Liver (tissue), 9 donors: ENCODE measurements around the gene ARHGEF2. TPM values are rescaled to one million over a fixed set of nuclear protein-coding genes. Genes with fewer than 3 reads are reported as not detected.

Experiments used
- DNase-seq: peaks from one replicate; pipeline ENCODE4 v3.0.0-alpha.2; 2017; ENCODE audit warnings: low spot score
- H3K27ac ChIP-seq, 2 donors: one replicate each; pipeline ENCODE4 v1.7.0; 2013; ENCODE audit warnings: inconsistent platforms in 2 of 2, low read length in 2 of 2, control low read depth in 1 of 2, low read depth in 1 of 2, mild to moderate bottlenecking in 1 of 2
- H3K27me3 ChIP-seq, 4 donors: one replicate each; pipeline versions ENCODE4 v1.6.1 to v1.7.0; 2013; ENCODE audit warnings: low read length in 3 of 4, inconsistent platforms in 1 of 4, mild to moderate bottlenecking in 1 of 4, moderate library complexity in 1 of 4; ENCODE audit not compliant: control insufficient read depth in 4 of 4, insufficient read depth in 4 of 4
- H3K36me3 ChIP-seq, 4 donors: one replicate each; pipeline versions ENCODE4 v1.6.1 to v1.7.0; 2013; ENCODE audit warnings: low read length in 3 of 4, mild to moderate bottlenecking in 3 of 4, low read depth in 1 of 4, moderate library complexity in 1 of 4; ENCODE audit not compliant: control insufficient read depth in 4 of 4, insufficient read depth in 3 of 4
- H3K4me1 ChIP-seq, 4 donors: one replicate each; pipeline versions ENCODE4 v1.6.1 to v1.7.0; 2013; ENCODE audit warnings: low read length in 3 of 4, mild to moderate bottlenecking in 3 of 4, moderate library complexity in 1 of 4; ENCODE audit not compliant: control insufficient read depth in 4 of 4, insufficient read depth in 4 of 4
- H3K4me3 ChIP-seq, 3 donors: one replicate each; pipeline versions ENCODE4 v1.6.1 to v1.7.0; 2013; ENCODE audit warnings: low read length in 3 of 3, control low read depth in 1 of 3, low read depth in 1 of 3, mild to moderate bottlenecking in 1 of 3
- H3K9ac ChIP-seq, 2 donors: one replicate each; pipeline ENCODE4 v1.7.0; 2013; ENCODE audit warnings: low read length in 2 of 2, mild to moderate bottlenecking in 2 of 2, moderate library complexity in 2 of 2, control low read depth in 1 of 2, low read depth in 1 of 2
- H3K9me3 ChIP-seq, 4 donors: one replicate each; pipeline versions ENCODE4 v1.6.1 to v1.7.0; 2013; ENCODE audit warnings: low read length in 3 of 4; ENCODE audit not compliant: control insufficient read depth in 4 of 4
- EGR1 ChIP-seq, 2 donors: IDR thresholded peaks; 2 replicates each; pipeline ENCODE4 v1.6.1; 2016 to 2018; ENCODE audit warnings: antibody characterized with exemption in 2 of 2, low read depth in 2 of 2
- FOXA1 ChIP-seq: IDR thresholded peaks from 2 replicates; pipeline ENCODE4 v1.6.1; 2016; ENCODE audit warnings: antibody characterized with exemption
- FOXA2 ChIP-seq: IDR thresholded peaks from 2 replicates; pipeline ENCODE4 v1.6.1; 2016; ENCODE audit warnings: antibody characterized with exemption
- GABPA ChIP-seq, 2 donors: IDR thresholded peaks in 1 of 2; conservative IDR thresholded peaks in 1 of 2; 2 replicates each; pipeline ENCODE4 v1.6.1; 2016; ENCODE audit warnings: antibody characterized with exemption in 2 of 2, mild to moderate bottlenecking in 1 of 2, moderate library complexity in 1 of 2
- HNF4A ChIP-seq, 2 donors: conservative IDR thresholded peaks; 2 replicates each; pipeline ENCODE4 v1.6.1; 2016; ENCODE audit warnings: antibody characterized with exemption in 2 of 2, mild to moderate bottlenecking in 2 of 2
- HNF4G ChIP-seq: IDR thresholded peaks from 2 replicates; pipeline ENCODE4 v1.6.1; 2016; ENCODE audit warnings: antibody characterized with exemption
- JUND ChIP-seq, 2 donors: IDR thresholded peaks; 2 replicates each; pipeline ENCODE4 v1.6.1; 2016; ENCODE audit warnings: antibody characterized with exemption in 2 of 2
- MAX ChIP-seq: IDR thresholded peaks from 2 replicates; pipeline ENCODE4 v1.6.1; 2016; ENCODE audit warnings: antibody characterized with exemption
- NR2F2 ChIP-seq: IDR thresholded peaks from 2 replicates; pipeline ENCODE4 v1.6.1; 2016; ENCODE audit warnings: antibody characterized with exemption
- RAD21 ChIP-seq, 2 donors: IDR thresholded peaks; 2 replicates each; pipeline ENCODE4 v1.6.1; 2016; ENCODE audit warnings: antibody characterized with exemption in 2 of 2, mild to moderate bottlenecking in 2 of 2
- RXRA ChIP-seq, 2 donors: IDR thresholded peaks; 2 replicates each; pipeline ENCODE4 v1.6.1; 2017 to 2018; ENCODE audit warnings: antibody characterized with exemption in 2 of 2, mild to moderate bottlenecking in 1 of 2
- SP1 ChIP-seq: IDR thresholded peaks from 2 replicates; pipeline ENCODE4 v1.6.1; 2018; ENCODE audit warnings: antibody characterized with exemption, mild to moderate bottlenecking
- TAF1 ChIP-seq: conservative IDR thresholded peaks from 2 replicates; pipeline ENCODE4 v1.6.1; 2016; ENCODE audit warnings: antibody characterized with exemption, mild to moderate bottlenecking
- YY1 ChIP-seq: IDR thresholded peaks from 2 replicates; pipeline ENCODE4 v1.6.1; 2016; ENCODE audit warnings: antibody characterized with exemption, mild to moderate bottlenecking
- ZBTB33 ChIP-seq: IDR thresholded peaks from 2 replicates; pipeline ENCODE4 v1.6.1; 2016; ENCODE audit warnings: antibody characterized with exemption
- WGBS: extraction: QIAGEN DNeasy Blood & Tissue Kit; methylation state at CpG from one replicate; pipeline ENCODE4 v1.1.7; 2013; 5-methylcytosine and 5-hydroxymethylcytosine counted together
- polyA plus RNA-seq, 2 donors: library from polyadenylated mRNA; stranded (reverse) in 1 of 2; unstranded in 1 of 2; fragments of 200-250 nt in 1 of 2; fragments of >200 nt in 1 of 2; fragmentation: Nextera tagmentation in 1 of 2; extraction: Ambion mirVana in 1 of 2; gene quantifications; one replicate each; pipeline versions ENCODE4 v1.2.1 to v1.2.3, GENCODE V29; 2013 to 2015
- total RNA-seq, 2 donors: library from RNA; depleted of rRNA; stranded (reverse); fragments of >200 nt; gene quantifications; one replicate each; pipeline ENCODE4 v1.2.3, GENCODE V29; 2014
- TF ChIP-seq, protein P1 (sequence below): IDR thresholded peaks from 2 replicates; pipeline ENCODE4 v1.6.1; 2016; ENCODE audit warnings: antibody characterized with exemption
- TF ChIP-seq, protein P2 (sequence below): fragments of 150-350 bp; IDR thresholded peaks from 2 replicates; pipeline ENCODE4 v1.5.1; 2017; ENCODE audit warnings: improper control_type of control experiment, low read depth, low read length; ENCODE audit not compliant: missing input control
- TF ChIP-seq, protein P3 (sequence below): IDR thresholded peaks from 2 replicates; pipeline ENCODE4 v1.6.1; 2016; ENCODE audit warnings: antibody characterized with exemption, mild to moderate bottlenecking
- donor health status: healthy.
- donor health status: healthy.
- donor health status: healthy.
- donor health status: healthy.
- donor health status: healthy.

ARHGEF2 gene
- total and polyA plus RNA-seq, 4 donors, result 3.2 to 59.1 (median 10.3) TPM

DNA sequence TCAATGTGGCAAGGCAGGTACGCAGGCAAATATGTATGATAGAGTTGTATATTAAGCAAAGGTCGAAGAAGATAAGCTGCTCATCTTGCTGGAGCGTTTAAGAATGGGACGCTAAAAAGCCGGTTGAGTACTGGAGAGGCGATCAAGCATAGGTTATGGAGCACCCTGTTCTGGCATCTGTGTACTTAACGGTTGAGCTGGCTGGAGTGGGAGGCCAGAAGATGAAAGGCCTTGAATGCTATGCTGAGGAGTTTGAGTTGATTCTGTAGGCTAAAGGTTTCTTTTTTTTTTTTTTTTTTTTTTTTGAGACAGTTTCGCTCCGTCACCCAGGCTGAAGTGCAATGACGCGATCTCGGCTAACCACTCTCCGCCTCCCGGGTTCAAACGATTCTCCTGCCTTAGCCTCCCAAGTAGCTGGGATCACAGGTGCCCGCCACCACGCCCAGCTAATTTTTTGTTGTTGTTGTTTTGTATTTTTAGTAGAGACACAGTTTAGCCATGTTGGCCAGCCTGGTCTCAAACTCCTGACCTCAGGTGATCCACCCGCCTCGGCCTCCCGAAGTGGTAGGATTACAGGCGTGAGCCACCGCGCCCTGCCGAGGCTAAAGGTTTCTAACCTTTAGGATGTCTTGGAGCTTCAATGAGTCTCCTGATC is 43.3 kb downstream of the ARHGEF2 start:
- Histone ChIP-seq H3K9ac (peak overlapping the region; percentile 66 to 92), H3K27me3 (no peaks in the 10 kb centered on the region), H3K4me3 (peak overlapping the region; percentile 55 to 92 (median 63)), H3K36me3 (peaks cover 1 to 18% (median 17%) of the 10 kb centered on the region in 4 donors), H3K4me1 (peaks cover 11 to 40% (median 24%) of the 10 kb centered on the region in 4 donors), H3K27ac (peak overlapping the region; percentile 73 to 74), H3K9me3 (no peaks in the 10 kb centered on the region)
- WGBS, result 83% methylated on average over 24 of the region's 24 CpGs
- no peak for DNase-seq
- TF ChIP-seq MAX, result no peak

DNA sequence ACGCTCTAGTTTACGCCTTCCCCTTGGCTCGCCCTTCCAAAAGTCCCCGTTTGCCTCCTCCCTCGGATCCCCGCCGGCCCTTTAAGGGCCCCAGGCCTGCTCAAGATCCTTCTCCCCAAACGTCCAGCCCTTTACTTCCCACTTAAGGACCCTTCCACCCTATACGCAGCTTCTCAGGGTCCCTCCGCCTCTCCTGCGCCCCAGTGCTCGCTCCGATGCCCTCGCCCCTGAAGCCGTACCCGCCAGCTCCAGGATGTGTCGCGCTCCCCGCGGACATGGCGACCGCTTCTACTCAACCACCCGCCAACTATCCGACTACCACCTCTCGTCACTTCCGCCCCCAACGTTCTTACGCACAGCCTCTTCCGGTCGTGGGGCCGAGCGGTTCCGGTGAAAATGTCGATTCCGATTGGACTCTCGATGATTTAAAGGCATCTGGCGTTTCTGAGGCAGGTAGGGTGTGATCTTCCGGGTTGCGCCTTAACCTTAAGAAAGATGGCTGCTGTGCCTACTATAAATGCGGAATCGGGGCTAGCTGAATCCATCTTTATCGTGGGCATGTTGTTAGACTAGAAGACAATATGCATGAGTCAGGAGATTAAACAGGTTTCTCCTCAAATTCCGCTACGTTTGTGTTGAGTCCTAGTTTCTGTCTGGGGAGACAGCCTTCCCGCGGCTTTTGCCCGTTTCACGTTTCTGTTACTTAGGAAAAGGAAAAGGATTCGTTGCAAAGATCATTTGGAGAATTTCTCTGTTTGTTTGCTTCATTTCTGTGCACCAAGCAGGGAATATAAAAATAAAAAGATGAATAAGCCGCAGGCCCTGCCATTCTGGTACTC is 44.0 kb downstream of the ARHGEF2 start, which contains the start of gene KHDC4:
Gene KHDC4, minus strand, starts transcription at position 317 of the 839 bp plus-strand sequence. Its CDS starts 40 bp downstream, at position 277.
- peak; percentile 92 for DNase-seq
- Histone ChIP-seq H3K9ac (peak within 1 kb of the TSS; percentile 98 to 100), H3K9me3 (no peaks in the 10 kb centered on the region), H3K27me3 (no peaks in the 10 kb centered on the region), H3K4me1 (peaks cover 11 to 38% (median 24%) of the 10 kb centered on the region in 4 donors), H3K36me3 (peaks cover 4 to 22% (median 21%) of the 10 kb centered on the region in 4 donors), H3K27ac (peak within 1 kb of the TSS; percentile 88 to 90), H3K4me3 (peak within 1 kb of the TSS; percentile 83 to 94 (median 92))
- under 1% methylated on average over 50 of the region's 50 CpGs for WGBS
- TF ChIP-seq FOXA1 (no peak), EGR1 (IDR thresholded peaks at IDR 0.05; ENCODE audit: low read depth in 2 of 2) (peak in 1 of 2 donors; percentile 76), RXRA (IDR thresholded peaks at IDR 0.05) (peak; percentile 45), RAD21 (IDR thresholded peaks at IDR 0.05) (peak; percentile 37 to 64), HNF4G (no peak), NR2F2 (peak; percentile 89), ZBTB33 (peak; percentile 45), JUND (IDR thresholded peaks at IDR 0.05) (no peak), MAX (peak; percentile 75), YY1 (peak; percentile 100), FOXA2 (peak; percentile 21), SP1 (peak; percentile 76), GABPA (IDR thresholded peaks at IDR 0.05 in 1 of 2, conservative IDR thresholded peaks at IDR 0.05 in 1 of 2) (peak; percentile 98 to 100), HNF4A (conservative IDR thresholded peaks at IDR 0.05) (peak in 1 of 2 donors; percentile 50), TAF1 (peak; percentile 87)
- TF ChIP-seq, protein P1, sequence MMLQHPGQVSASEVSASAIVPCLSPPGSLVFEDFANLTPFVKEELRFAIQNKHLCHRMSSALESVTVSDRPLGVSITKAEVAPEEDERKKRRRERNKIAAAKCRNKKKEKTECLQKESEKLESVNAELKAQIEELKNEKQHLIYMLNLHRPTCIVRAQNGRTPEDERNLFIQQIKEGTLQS, result peak; percentile 8
- TF ChIP-seq, protein P2, sequence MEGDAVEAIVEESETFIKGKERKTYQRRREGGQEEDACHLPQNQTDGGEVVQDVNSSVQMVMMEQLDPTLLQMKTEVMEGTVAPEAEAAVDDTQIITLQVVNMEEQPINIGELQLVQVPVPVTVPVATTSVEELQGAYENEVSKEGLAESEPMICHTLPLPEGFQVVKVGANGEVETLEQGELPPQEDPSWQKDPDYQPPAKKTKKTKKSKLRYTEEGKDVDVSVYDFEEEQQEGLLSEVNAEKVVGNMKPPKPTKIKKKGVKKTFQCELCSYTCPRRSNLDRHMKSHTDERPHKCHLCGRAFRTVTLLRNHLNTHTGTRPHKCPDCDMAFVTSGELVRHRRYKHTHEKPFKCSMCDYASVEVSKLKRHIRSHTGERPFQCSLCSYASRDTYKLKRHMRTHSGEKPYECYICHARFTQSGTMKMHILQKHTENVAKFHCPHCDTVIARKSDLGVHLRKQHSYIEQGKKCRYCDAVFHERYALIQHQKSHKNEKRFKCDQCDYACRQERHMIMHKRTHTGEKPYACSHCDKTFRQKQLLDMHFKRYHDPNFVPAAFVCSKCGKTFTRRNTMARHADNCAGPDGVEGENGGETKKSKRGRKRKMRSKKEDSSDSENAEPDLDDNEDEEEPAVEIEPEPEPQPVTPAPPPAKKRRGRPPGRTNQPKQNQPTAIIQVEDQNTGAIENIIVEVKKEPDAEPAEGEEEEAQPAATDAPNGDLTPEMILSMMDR, result no peak
- TF ChIP-seq, protein P3, sequence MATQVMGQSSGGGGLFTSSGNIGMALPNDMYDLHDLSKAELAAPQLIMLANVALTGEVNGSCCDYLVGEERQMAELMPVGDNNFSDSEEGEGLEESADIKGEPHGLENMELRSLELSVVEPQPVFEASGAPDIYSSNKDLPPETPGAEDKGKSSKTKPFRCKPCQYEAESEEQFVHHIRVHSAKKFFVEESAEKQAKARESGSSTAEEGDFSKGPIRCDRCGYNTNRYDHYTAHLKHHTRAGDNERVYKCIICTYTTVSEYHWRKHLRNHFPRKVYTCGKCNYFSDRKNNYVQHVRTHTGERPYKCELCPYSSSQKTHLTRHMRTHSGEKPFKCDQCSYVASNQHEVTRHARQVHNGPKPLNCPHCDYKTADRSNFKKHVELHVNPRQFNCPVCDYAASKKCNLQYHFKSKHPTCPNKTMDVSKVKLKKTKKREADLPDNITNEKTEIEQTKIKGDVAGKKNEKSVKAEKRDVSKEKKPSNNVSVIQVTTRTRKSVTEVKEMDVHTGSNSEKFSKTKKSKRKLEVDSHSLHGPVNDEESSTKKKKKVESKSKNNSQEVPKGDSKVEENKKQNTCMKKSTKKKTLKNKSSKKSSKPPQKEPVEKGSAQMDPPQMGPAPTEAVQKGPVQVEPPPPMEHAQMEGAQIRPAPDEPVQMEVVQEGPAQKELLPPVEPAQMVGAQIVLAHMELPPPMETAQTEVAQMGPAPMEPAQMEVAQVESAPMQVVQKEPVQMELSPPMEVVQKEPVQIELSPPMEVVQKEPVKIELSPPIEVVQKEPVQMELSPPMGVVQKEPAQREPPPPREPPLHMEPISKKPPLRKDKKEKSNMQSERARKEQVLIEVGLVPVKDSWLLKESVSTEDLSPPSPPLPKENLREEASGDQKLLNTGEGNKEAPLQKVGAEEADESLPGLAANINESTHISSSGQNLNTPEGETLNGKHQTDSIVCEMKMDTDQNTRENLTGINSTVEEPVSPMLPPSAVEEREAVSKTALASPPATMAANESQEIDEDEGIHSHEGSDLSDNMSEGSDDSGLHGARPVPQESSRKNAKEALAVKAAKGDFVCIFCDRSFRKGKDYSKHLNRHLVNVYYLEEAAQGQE, result peak; percentile 86
